DOHH2 (cell line): ENCODE measurements around the gene GLB1L2.

Source experiments
- H3F3A ChIP-seq: fragments of 200-600 bp; sonication (generic), shearing (Covaris generic); 2 replicates; pipeline ENCODE4 v1.6.0; 2016; ENCODE audit warnings: antibody characterized with exemption, mild to moderate bottlenecking; ENCODE audit not compliant: control insufficient read depth, insufficient read depth
- H3K27ac ChIP-seq: fragments of 200-600 bp; sonication (generic); 2 replicates; pipeline ENCODE4 v1.5.1; 2014; ENCODE audit warnings: low read depth, mild to moderate bottlenecking, low read length, moderate library complexity
- H3K27me3 ChIP-seq: fragments of 200-600 bp; sonication (generic); 2 replicates; pipeline ENCODE4 v1.6.1; 2014; ENCODE audit warnings: mild to moderate bottlenecking, low read length, mixed read lengths; ENCODE audit not compliant: control insufficient read depth
- H3K36me3 ChIP-seq: fragments of 200-600 bp; sonication (generic); 2 replicates; pipeline ENCODE4 v1.6.1; 2014; ENCODE audit warnings: mild to moderate bottlenecking, low read length, moderate library complexity, mixed read lengths; ENCODE audit not compliant: control insufficient read depth
- H3K4me1 ChIP-seq: fragments of 200-600 bp; sonication (generic); 2 replicates; pipeline ENCODE4 v1.6.1; 2014; ENCODE audit warnings: mild to moderate bottlenecking, low read length, mixed read lengths; ENCODE audit not compliant: control insufficient read depth
- H3K4me2 ChIP-seq: fragments of 200-600 bp; sonication (generic); 2 replicates; pipeline ENCODE4 v1.6.0; 2014; ENCODE audit warnings: mild to moderate bottlenecking, low read length, moderate library complexity
- H3K4me3 ChIP-seq: fragments of 200-600 bp; sonication (generic); 2 replicates; pipeline ENCODE4 v1.5.1; 2014; ENCODE audit warnings: mild to moderate bottlenecking, low read length, mixed read lengths
- H3K79me2 ChIP-seq: fragments of 200-600 bp; sonication (generic); 2 replicates; pipeline ENCODE4 v1.6.1; 2014; ENCODE audit warnings: mild to moderate bottlenecking, low read length, mixed read lengths; ENCODE audit not compliant: control insufficient read depth
- H3K9me2 ChIP-seq: fragments of 200-600 bp; sonication (generic); replicated peaks from 2 replicates; pipeline ENCODE4 v1.6.1; 2014; ENCODE audit warnings: mild to moderate bottlenecking, low read length, mixed read lengths; ENCODE audit not compliant: control insufficient read depth
- H3K9me3 ChIP-seq: fragments of 200-600 bp; sonication (generic); 2 replicates; pipeline ENCODE4 v1.6.1; 2014; ENCODE audit warnings: antibody characterized with exemption, low read length, mixed read lengths; ENCODE audit not compliant: control insufficient read depth, insufficient read depth
- H4K20me1 ChIP-seq: fragments of 200-600 bp; sonication (generic); 2 replicates; pipeline ENCODE4 v1.6.0; 2014; ENCODE audit warnings: low read depth, mild to moderate bottlenecking, antibody characterized with exemption, low read length, moderate library complexity; ENCODE audit not compliant: control insufficient read depth, insufficient read depth
- CTCF ChIP-seq: fragments of 200-600 bp; sonication (generic); IDR thresholded peaks from one replicate; pipeline ENCODE4 v1.5.1; 2014; ENCODE audit warnings: antibody characterized with exemption, mild to moderate bottlenecking, low read depth, low read length; ENCODE audit not compliant: poor library complexity, severe bottlenecking
- EZH2phosphoT487 ChIP-seq: fragments of 200-600 bp; sonication (generic); IDR thresholded peaks from 2 replicates; pipeline ENCODE4 v1.6.1; 2017; ENCODE audit warnings: borderline replicate concordance, mild to moderate bottlenecking, antibody characterized with exemption, low read length, moderate library complexity, mixed read lengths

GLB1L2 gene

GRCh38 chr11:134293119-134294113 lies 38.4 kb upstream of the GLB1L2 start:
- H3K4me3 ChIP-seq, result no peak overlapping the region
- no peaks in the 10 kb centered on the region for H3K4me1 ChIP-seq
- H3K79me2 ChIP-seq, result no peaks in the 10 kb centered on the region
- no peaks in the 10 kb centered on the region for H3F3A ChIP-seq
- no peaks in the 10 kb centered on the region for H3K36me3 ChIP-seq
- no peaks in the 10 kb centered on the region for H3K9me3 ChIP-seq
- H4K20me1 ChIP-seq, result no peaks in the 10 kb centered on the region
- no peak overlapping the region for H3K4me2 ChIP-seq
- TF ChIP-seq CTCF (no peak), EZH2phosphoT487 (no peak)
- no peak overlapping the region for H3K27ac ChIP-seq
- no peaks in the 10 kb centered on the region for H3K9me2 ChIP-seq
- no peaks in the 10 kb centered on the region for H3K27me3 ChIP-seq

- TF ChIP-seq CTCF (no peak), EZH2phosphoT487 (no peak)
- no peak overlapping the region for H3K4me3 ChIP-seq
- no peaks in the 10 kb centered on the region for H3F3A ChIP-seq
- no peaks in the 10 kb centered on the region for H3K9me3 ChIP-seq
- H3K27ac ChIP-seq, result no peak overlapping the region
- no peak overlapping the region for H3K4me2 ChIP-seq
- H3K36me3 ChIP-seq, result no peaks in the 10 kb centered on the region
- H3K79me2 ChIP-seq, result no peaks in the 10 kb centered on the region
- no peaks in the 10 kb centered on the region for H4K20me1 ChIP-seq
- H3K27me3 ChIP-seq, result no peaks in the 10 kb centered on the region
- no peaks in the 10 kb centered on the region for H3K9me2 ChIP-seq
- H3K4me1 ChIP-seq, result no peaks in the 10 kb centered on the region
These were observed 37.1 kb upstream of the GLB1L2 start for GRCh38 chr11:134294664-134295063.

- Histone ChIP-seq H3K79me2 (no peaks in the 10 kb centered on the region), H3K4me2 (no peak overlapping the region), H3K9me3 (no peaks in the 10 kb centered on the region), H3K4me1 (no peaks in the 10 kb centered on the region), H3K4me3 (no peak overlapping the region), H4K20me1 (no peaks in the 10 kb centered on the region), H3K36me3 (no peaks in the 10 kb centered on the region), H3K27ac (no peak overlapping the region), H3K27me3 (peaks cover 2% of the 10 kb centered on the region; the same call in 1 of the 2 replicates), H3F3A (no peaks in the 10 kb centered on the region), H3K9me2 (no peaks in the 10 kb centered on the region)
- no peak for TF ChIP-seq CTCF
- TF ChIP-seq EZH2phosphoT487, result no peak
These were observed 19.6 kb upstream of the GLB1L2 start for GRCh38 chr11:134312223-134312622.
